GM10248 (cell line): ENCODE data around the gene HACE1.
"Not testable (repeated sequence)": the region's sequence is repeated elsewhere in the genome, so short reads cannot be mapped to it uniquely, and the experiment has no call there.

Experiments used
- CTCF ChIA-PET: fragments of 300-600 bp; sonication (Branson Sonifier 250); formaldehyde crosslinking; extraction: SDS; loops from one replicate; lab custom pipeline; 2021; ENCODE audit warnings: antibody characterized with exemption; lab: Yijun Ruan, JAX
- POLR2A ChIA-PET: fragments of 350-650 bp; sonication (Branson Sonifier 250); formaldehyde crosslinking; extraction: SDS; loops from one replicate; lab custom pipeline; 2020; ENCODE audit warnings: antibody characterized with exemption; lab: Yijun Ruan, JAX
- DNase-seq: peaks from one replicate; pipeline ENCODE4 v3.0.0; 2012; ENCODE audit errors: extremely low spot score
- CTCF ChIP-seq: IDR thresholded peaks from 2 replicates; pipeline ENCODE4 v1.5.1; 2012; ENCODE audit warnings: mild to moderate bottlenecking, low read depth; ENCODE audit errors: extremely low read depth, missing control alignments, control extremely low read depth

Gene HACE1

GRCh38 chr6:104835782-104836181, 23.9 kb downstream of the HACE1 start:
- no peak for TF ChIP-seq CTCF
- ChIA-PET POLR2A (no interaction called here), CTCF (interaction anchor here (0.9 kb wide), 1 partner anchor 11 kb away, joined by 3 read pairs; no protein-coding TSS in a partner anchor)
- DNase-seq: no peak

DNA sequence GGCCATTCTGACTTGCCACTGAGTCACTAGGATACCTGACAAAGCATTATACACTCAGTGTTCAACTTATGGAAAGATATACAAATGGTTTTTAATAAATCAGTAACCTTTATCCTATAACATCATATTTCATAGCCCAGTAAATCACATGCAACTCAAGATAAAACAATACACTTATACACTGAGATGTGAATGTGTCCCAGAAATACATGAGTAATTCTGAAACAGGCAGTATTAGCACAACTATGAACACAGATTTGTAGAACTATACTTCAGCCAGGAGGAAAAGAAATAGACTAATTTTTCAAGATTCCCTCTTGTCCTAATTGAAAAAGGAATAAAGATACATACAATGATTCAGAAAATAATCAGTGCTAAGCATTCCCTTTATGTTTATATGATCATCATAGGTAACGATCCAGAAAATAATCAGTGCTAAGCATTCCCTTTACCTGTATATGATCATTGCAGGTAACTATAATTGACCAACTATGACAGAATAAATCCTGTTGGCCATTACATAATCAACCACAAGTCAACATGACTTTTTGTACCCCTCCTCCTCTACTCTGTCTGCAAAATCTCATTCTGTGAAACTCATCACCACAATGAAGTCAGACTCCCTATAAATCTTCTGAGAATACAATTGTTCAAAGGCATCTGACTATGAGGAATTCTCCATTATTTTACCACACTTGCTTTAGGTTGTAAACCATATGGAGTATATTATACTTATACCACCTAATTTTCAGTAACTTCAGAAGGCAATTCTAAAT, 30.3 kb downstream of the HACE1 start:
- CTCF ChIA-PET: interaction anchor here (0.7 to 1.1 kb wide), 2 partner anchors 10 to 17 kb away, joined by 3 read pairs; no protein-coding TSS in a partner anchor
- no peak for TF ChIP-seq CTCF
- POLR2A ChIA-PET: no interaction called here
- no peak for DNase-seq

- DNase-seq: no peak
- POLR2A ChIA-PET: no interaction called here
- TF ChIP-seq CTCF: no peak
- CTCF ChIA-PET: interaction anchor here (0.7 kb wide), 1 partner anchor 18 kb away, joined by 3 read pairs; no protein-coding TSS in a partner anchor
These were observed 31.2 kb downstream of the HACE1 start for GRCh38 chr6:104828478-104828877.

GRCh38 chr6:104820820-104821219, 38.9 kb downstream of the HACE1 start:
- POLR2A ChIA-PET, DNase-seq, CTCF ChIA-PET: not testable (repeated sequence)

DNA sequence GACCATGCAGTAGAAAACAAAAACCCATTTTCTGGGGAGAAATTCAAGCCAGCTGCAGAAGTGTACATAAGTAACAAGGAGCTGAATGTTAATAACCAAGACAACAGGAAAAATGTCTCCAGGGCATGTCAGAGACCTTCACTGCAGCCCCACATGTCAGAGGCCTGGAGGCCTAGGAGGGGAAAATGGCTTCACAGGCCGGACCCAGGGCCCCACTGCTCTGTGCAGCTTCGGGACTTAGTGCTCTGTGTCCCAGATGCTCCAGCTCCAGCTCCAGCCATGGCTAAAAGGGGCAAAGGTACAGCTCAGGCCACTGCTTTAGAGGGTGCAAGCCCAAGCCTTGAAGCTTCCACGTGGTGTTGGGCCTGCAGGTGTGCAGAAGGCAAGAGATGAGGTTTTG, 43.6 kb downstream of the HACE1 start:
- CTCF ChIA-PET: no interaction called here
- no peak for DNase-seq
- TF ChIP-seq CTCF: no peak
- POLR2A ChIA-PET: no interaction called here

DNA sequence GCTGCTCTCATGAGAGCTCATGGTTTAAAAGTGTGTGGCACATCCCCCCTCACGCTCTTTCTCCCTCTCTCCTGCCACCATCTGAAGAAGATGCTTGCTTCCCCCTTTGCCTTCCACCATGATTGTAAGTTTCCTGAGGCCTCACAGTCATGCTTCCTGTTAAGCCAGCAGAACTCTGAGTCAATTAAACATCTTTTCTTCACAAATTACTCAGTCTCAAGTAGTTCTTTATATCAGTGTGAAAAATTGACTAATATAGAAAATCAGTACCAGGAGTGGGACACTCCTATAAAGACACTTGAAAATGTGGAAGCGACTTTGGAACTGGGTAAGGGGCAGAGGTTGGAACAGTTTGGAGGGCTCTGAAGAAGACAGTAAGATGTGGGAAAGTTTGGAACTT, 45.0 kb downstream of the HACE1 start:
- no peak for DNase-seq
- POLR2A ChIA-PET: no interaction called here
- CTCF ChIA-PET: interaction anchor here (1.0 kb wide), 1 partner anchor 25 kb away, joined by 3 read pairs; no protein-coding TSS in a partner anchor
- no peak for TF ChIP-seq CTCF

DNA sequence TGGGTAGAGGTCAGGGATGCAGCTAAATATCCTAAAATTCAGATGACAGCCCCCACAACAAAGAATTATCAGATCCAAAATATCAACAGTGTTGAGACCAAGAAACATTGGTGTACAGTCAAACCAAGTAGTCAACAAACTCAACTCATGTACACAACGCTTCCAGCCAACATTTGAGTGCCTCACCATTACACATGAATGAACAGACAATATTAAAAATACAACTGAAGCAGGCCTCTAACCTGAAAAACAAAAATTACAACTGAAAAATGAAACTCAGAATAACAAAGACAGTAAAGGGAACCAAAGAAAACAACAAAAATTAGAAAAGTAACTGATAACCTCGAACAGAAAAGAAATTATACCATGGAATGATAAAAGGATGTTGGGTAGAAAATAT, 46.2 kb downstream of the HACE1 start:
- TF ChIP-seq CTCF: no peak
- no peak for DNase-seq
- ChIA-PET POLR2A (no interaction called here), CTCF (no interaction called here)
